Spleen (tissue), 7 donors: ENCODE measurements around the gene GLIPR1L2.

Experiments
- CTCF ChIP-seq, 11 experiments: fragments of 200-600 bp in 7 of 11; fragments of 450-650 bp in 4 of 11; sonication (generic) in 4 of 11; IDR thresholded peaks in 8 of 11; conservative IDR thresholded peaks in 3 of 11; 1 replicate in 7 of 11; 2 replicates in 4 of 11; pipeline versions ENCODE4 v1.4.0 to v1.8.0; 2016 to 2021; ENCODE audit warnings: antibody characterized with exemption in 11 of 11, inconsistent platforms in 4 of 11, mild to moderate bottlenecking in 1 of 11
- POLR2A ChIP-seq, 3 donors: fragments of 450-650 bp; IDR thresholded peaks; one replicate each; pipeline ENCODE4 v1.5.1; 2017; ENCODE audit warnings: antibody characterized with exemption in 3 of 3, mild to moderate bottlenecking in 1 of 3
- POLR2AphosphoS5 ChIP-seq, 3 donors: sonication (generic); formaldehyde crosslinking; IDR thresholded peaks; one replicate each; pipeline ENCODE4 v1.5.1; 2017; ENCODE audit warnings: antibody characterized with exemption in 3 of 3
- donor health status: DM: no; HTN: no; CAD: no; lungs with moderate emphysema.
- donor health status: DM: no; HTN: no; CAD: no.
- donor health status: DM: no; HTN: no; CAD: no.

GRCh38 chr12:75349946-75350345 lies 40.9 kb upstream of the GLIPR1L2 start:
- TF ChIP-seq POLR2A (IDR thresholded peaks at IDR 0.05) (no peak), CTCF (IDR thresholded peaks at IDR 0.05 in 8 of 11, conservative IDR thresholded peaks at IDR 0.05 in 3 of 11) (no peak), POLR2AphosphoS5 (IDR thresholded peaks at IDR 0.05) (no peak)
